ENCODE results near the gene DEAF1.

DNA sequence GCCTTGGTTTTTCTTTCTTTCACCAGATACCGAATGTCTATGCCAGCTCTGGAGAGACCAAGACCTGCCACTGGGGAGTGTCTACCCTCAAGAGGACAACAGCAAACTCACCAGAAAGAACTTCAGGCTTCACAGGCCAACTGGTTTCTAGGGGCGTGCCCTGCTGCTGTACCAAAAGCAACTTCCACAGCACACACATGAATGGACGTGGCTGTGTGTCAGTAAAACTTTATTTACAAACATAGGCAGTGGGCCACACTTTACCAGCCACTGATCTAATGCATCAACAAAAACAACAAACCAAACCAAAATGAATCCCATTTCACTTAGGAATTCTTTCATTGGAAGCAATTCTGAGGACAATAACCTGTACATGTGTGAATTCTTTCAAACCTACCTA lies 16.7 kb downstream of the DEAF1 start:
- TF ChIP-seq POLR2A (IDR thresholded peaks at IDR 0.05) = no peak
- TF ChIP-seq, protein P1, sequence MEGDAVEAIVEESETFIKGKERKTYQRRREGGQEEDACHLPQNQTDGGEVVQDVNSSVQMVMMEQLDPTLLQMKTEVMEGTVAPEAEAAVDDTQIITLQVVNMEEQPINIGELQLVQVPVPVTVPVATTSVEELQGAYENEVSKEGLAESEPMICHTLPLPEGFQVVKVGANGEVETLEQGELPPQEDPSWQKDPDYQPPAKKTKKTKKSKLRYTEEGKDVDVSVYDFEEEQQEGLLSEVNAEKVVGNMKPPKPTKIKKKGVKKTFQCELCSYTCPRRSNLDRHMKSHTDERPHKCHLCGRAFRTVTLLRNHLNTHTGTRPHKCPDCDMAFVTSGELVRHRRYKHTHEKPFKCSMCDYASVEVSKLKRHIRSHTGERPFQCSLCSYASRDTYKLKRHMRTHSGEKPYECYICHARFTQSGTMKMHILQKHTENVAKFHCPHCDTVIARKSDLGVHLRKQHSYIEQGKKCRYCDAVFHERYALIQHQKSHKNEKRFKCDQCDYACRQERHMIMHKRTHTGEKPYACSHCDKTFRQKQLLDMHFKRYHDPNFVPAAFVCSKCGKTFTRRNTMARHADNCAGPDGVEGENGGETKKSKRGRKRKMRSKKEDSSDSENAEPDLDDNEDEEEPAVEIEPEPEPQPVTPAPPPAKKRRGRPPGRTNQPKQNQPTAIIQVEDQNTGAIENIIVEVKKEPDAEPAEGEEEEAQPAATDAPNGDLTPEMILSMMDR (IDR thresholded peaks at IDR 0.05) = no peak

Data from right lobe of liver (tissue), 4 donors.